Stimulated activated CD8-positive, alpha-beta memory T cell treated with anti-CD3 and anti-CD28 coated beads, Interleukin-7, amount 100 ng/mL, for 24 hours (primary cell): ENCODE measurements around the gene PERCC1.

ENCODE experiments used
- DNase-seq: peaks from one replicate; pipeline ENCODE4 v3.0.0-alpha.2; 2020; ENCODE audit warnings: low read depth

Gene PERCC1

GRCh38 chr16:1430759-1431496 lies at the start of gene PERCC1:
Gene PERCC1 (plus strand): TSS chr16:1431078. CDS start chr16:1432594, 1,516 bp downstream.
- DNase-seq = no peak

- no peak for DNase-seq
These were observed 49.1 kb upstream of the PERCC1 start for GRCh38 chr16:1381612-1382406.

- DNase-seq = no peak
These were observed 47.3 kb upstream of the PERCC1 start for GRCh38 chr16:1383556-1383955.

GRCh38 chr16:1385232-1385631 lies 45.6 kb upstream of the PERCC1 start:
- DNase-seq = no peak

GRCh38 chr16:1387331-1387730 lies 43.5 kb upstream of the PERCC1 start:
- DNase-seq = no peak

GRCh38 chr16:1389762-1390161 lies 41.1 kb upstream of the PERCC1 start:
- DNase-seq = no peak

- DNase-seq = no peak
These were observed 40.6 kb upstream of the PERCC1 start for GRCh38 chr16:1390239-1390779.

GRCh38 chr16:1392826-1393225 lies 38.1 kb upstream of the PERCC1 start:
- DNase-seq = no peak

GRCh38 chr16:1393613-1394176 lies 37.2 kb upstream of the PERCC1 start:
- no peak for DNase-seq

GRCh38 chr16:1394367-1394951 lies 36.4 kb upstream of the PERCC1 start:
- DNase-seq = no peak

GRCh38 chr16:1395444-1396031 lies 35.3 kb upstream of the PERCC1 start:
- no peak for DNase-seq

- no peak for DNase-seq
These were observed 33.1 kb upstream of the PERCC1 start for GRCh38 chr16:1397779-1398178.

- DNase-seq = no peak
These were observed 32.5 kb upstream of the PERCC1 start for GRCh38 chr16:1398351-1398750.

- DNase-seq = no peak
These were observed 31.9 kb upstream of the PERCC1 start for GRCh38 chr16:1398826-1399581.

GRCh38 chr16:1401061-1401757 lies 29.7 kb upstream of the PERCC1 start:
- DNase-seq = no peak

- no peak for DNase-seq
These were observed 29.1 kb upstream of the PERCC1 start for GRCh38 chr16:1401758-1402154.

- DNase-seq = no peak
These were observed 27.8 kb upstream of the PERCC1 start for GRCh38 chr16:1403036-1403435.

GRCh38 chr16:1403733-1404132 lies 27.1 kb upstream of the PERCC1 start:
- no peak for DNase-seq

GRCh38 chr16:1407753-1408152 lies 23.1 kb upstream of the PERCC1 start:
- DNase-seq = no peak

- peak; percentile 95 for DNase-seq
These were observed 22.6 kb upstream of the PERCC1 start for GRCh38 chr16:1408171-1408837.
